ENCODE results near the gene NEURL4. TPM values are rescaled to one million over a fixed set of nuclear protein-coding genes. Genes with fewer than 3 reads are reported as not detected.

Gene NEURL4
- total RNA-seq, result 18.9 and 25.1 TPM in 2 replicates

DNA sequence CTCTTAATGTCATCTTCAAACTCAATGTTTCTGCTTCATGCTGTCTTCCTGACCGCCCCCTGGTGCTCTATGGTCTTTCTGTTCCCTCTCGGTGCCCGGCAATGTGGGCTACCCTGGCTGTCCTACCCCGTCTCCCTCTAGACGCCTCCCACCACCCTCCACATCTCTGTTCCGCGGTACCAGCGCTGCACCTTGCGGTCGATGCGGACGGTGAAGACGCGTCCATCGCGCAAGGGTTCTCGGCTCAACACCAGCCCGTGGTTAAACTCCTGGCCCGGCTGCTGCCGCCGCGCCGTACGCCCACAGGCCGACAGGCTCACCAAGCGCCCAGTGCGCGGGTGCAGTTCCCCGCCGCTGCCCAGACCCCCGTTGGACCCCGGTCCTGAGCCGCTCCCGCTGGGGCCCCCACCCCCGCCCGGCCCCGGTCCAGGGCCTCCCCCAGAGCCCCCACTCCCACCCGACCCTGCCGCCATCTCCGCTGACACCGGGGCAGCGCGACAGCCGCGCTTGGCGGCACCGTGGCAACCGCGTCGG lies at the start of gene NEURL4:
Gene NEURL4, minus strand, starts transcription at position 496 of the 534 bp plus-strand sequence. Its CDS starts 23 bp downstream, at position 473.

DNA sequence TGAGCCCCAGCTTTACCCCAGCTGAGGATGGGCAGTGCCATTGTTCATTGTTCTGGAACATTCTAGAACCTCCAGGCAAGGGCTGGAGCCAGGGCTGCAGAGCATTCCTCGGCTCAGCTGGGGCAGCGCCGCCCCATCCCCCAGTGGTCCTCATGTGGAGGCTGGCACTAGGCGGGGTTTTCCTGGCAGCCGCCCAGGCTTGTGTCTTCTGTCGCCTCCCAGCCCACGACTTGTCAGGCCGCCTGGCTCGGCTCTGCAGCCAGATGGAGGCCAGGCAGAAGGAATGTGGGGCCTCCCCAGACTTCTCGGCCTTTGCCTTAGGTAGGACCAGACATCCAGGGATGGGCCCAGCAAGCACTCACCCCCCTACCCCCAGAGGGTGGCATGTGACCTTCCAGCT lies 25.9 kb upstream of the NEURL4 start, which contains the start of gene TMEM95:
Gene TMEM95, plus strand, starts transcription at position 104 of the 400 bp plus-strand sequence. Its CDS starts 49 bp downstream, at position 153.

DNA sequence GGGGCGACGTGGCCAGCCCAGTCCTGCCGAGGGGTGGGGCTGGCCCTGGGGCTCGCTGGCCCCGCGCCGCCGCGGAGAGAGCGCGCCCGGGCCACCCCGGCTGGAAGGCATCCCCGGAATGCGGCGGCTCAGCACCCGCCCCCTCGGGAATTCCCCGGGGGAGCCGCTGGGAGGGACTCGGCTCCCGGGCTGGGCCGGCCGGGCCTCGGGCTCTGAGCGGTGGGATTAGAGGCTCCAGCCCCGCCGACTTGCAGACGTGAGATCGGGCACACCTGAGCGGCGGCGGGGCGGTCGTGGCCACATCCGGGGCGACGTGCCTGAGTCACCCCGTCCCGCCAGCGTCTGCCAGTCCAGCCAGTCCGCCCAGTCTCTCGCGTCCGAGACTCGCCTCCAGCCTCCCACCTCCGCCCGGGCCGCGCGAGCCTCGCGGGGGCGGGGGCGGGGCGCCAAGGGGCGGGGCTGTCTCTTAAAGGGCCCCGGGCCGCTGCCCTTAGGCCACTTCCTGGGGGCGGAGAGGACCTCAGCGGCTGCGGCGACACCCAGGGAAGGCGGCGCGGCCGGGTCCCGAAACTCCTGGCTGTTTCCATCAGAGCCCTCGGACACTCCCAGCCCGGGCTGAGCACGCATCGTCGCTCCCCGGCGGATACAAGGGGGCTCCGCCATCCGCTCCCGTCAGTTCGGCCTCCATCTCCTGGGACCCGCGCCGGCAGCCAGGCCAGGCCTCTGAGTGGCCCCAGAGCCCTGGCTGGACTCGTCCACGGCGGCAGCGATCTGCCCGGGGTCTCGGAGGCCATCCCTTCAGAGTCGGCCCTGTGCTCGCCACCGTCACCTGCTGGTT lies 22.7 kb upstream of the NEURL4 start, which contains the start of gene KCTD11:
Gene KCTD11, plus strand, starts transcription at position 498 of the 838 bp plus-strand sequence.

GRCh38 chr17:7336240-7337175 lies 7.4 kb upstream of the NEURL4 start, which contains the start of gene ACAP1:
Gene ACAP1, plus strand, starts transcription at chr17:7336529. Its CDS starts 206 bp downstream, at chr17:7336735.

DNA sequence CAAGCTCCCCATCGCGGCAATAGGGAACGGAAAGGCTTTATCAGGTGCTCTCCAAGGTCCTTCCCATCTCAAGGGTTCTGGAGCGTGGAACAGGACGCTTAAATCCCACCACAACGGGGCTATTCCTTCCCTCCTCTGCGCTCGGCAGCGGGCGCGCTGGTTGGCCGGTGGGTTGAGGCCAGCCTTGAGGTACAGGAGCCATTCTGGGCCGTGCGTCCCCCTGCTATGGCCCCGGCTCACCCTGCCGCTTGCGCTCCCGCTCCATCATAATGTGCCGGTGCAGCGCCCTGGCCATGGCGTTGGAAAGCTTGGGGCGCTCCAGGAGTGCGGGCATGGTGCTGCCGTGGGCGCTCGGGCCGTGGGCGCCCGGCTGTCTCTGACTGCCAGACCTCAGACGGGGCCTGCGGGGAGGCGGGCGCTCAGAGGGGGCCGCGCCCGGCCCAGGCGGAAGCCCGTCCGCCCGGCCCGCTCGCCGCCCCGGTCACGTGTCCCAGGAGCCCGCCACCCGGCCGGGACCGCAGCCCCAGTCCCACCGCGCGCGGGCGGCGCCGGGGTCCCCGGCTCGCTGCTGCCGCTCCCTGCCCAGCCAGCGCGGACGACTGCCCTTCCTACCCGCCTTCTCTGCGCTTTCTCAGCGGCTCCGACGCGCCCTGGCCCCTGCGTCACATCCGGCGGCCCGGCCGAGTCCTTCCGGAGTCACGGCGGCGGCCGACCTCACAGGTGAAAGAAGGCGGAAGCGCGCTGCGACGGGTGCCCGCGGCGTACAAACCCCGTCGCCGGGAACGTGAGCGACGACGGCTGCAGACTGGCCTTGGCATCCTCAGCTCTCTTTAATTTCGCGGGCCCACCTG lies 14.2 kb downstream of the NEURL4 start, which contains the start of gene GPS2:
Gene GPS2, minus strand, starts transcription at position 642 of the 851 bp plus-strand sequence. Its CDS starts 308 bp downstream, at position 334.

DNA sequence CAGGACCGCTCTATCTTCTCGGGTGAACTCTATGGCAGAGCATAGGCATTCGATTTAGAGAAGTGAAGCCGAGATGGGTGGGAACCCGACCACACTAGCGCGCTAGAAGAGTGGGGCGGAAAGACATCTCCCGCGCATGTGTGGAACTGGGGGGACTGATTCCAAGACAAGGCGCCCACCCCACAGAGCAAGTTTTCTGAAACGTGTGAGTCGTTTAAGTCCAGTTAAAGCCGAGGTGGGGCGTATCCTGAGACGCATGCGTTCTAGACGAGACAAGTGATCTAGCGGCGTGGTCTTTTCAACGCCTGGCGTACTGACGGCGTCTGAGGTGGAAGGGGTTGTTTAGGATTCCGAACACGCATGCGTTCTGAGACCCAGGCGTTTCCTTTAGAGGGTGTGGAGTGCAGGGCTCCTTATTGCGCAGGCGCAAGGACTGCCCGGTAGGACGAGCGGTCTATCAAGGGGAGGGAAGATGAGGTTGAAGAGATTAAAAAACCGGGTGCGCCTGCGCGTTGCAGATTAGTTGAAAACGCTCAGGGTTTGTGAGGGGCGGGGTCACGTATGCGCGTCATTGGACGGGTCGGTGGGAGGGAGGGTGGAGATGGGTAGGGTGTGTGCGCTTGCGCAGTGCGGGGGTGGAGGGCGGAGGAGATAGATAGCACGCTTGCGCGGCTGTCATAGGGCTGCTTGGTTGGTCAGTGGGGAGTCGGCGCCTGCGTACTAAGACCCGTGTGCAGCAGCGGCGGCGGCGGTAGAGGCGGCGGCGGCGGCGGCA lies 22.0 kb downstream of the NEURL4 start, which contains the start of gene EIF5A:
Gene EIF5A, plus strand, starts transcription at position 718 of the 775 bp plus-strand sequence. CDS start 2,008 bp downstream, outside the sequence.

DNA sequence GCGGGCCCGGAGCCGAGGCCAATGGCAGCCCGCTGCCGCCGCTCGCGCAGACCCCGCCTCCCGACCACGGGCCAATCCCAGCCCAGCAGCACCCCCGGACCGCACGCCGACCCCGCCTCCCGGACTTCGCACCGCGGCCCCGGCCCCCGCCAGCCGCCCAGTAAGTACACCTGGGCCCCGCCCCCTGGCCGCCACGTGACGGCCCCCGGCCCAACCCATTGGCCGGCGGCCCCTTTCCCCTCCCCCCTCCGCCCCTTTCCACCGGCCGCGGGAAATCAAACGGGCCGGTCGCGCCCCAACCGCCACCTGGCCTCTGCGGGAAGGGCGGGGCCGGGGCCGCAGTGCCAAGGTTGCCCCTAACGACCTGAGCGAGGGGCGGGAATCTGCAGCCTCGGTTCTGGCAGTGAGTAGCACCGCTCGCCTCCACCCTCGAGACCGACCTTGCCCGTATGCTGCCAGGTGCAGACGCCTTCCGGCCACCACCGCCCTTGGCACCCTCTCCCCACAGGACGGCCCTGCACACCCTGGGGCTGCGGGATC lies 34.5 kb downstream of the NEURL4 start, which contains the start of gene YBX2:
Gene YBX2, minus strand, starts transcription at position 26 of the 540 bp plus-strand sequence. CDS start 139 bp downstream, outside the sequence.

GRCh38 chr17:7281074-7281952 lies 47.8 kb downstream of the NEURL4 start, which contains the start of gene SLC2A4:
Gene SLC2A4, plus strand, starts transcription at chr17:7281718. Its CDS starts 217 bp downstream, at chr17:7281935.

Small RNA genes within 50 kb of the gene (small RNA-seq; reads per million reads assigned to genes)
- gene AC026954.2, result not detected
- not detected for gene RF00019

Other genes with a start within 250 kb of the NEURL4 start
- gene CLEC10A, start 249.1 kb downstream of the NEURL4 start, total RNA-seq, result not detected in 2 replicates
- gene ASGR2, start 214.5 kb downstream of the NEURL4 start, total RNA-seq, result not detected in 2 replicates
- 0.79 TPM in 1 of 2 replicates, not detected in the other for gene ASGR1, start 150.0 kb downstream of the NEURL4 start, total RNA-seq
- gene DLG4, start 109.5 kb downstream of the NEURL4 start, total RNA-seq, result 2.5 and 11.8 TPM in 2 replicates
- gene ACADVL, start 109.4 kb downstream of the NEURL4 start, total RNA-seq, result 304 and 499 TPM in 2 replicates
- gene DVL2, start 94.8 kb downstream of the NEURL4 start, total RNA-seq, result 82.5 and 91.1 TPM in 2 replicates
- gene PHF23, start 89.9 kb downstream of the NEURL4 start, total RNA-seq, result 43.6 and 47.1 TPM in 2 replicates
- 155 and 349 TPM in 2 replicates for gene GABARAP, start 86.9 kb downstream of the NEURL4 start, total RNA-seq
- gene CTDNEP1, start 77.6 kb downstream of the NEURL4 start, total RNA-seq, result 28.7 and 34.3 TPM in 2 replicates
- 31.0 and 42.6 TPM in 2 replicates for gene ELP5, start 77.1 kb downstream of the NEURL4 start, total RNA-seq
- 3.9 and 15.2 TPM in 2 replicates for gene CLDN7, start 66.9 kb downstream of the NEURL4 start, total RNA-seq
- gene SLC2A4, start 47.6 kb downstream of the NEURL4 start, total RNA-seq, result not detected in 2 replicates
- under 0.01 and 0.11 TPM in 2 replicates for gene YBX2, start 34.7 kb downstream of the NEURL4 start, total RNA-seq
- gene EIF5A, start 21.7 kb downstream of the NEURL4 start, total RNA-seq, result 237 and 847 TPM in 2 replicates
- 43.2 and 91.3 TPM in 2 replicates for gene GPS2, start 14.0 kb downstream of the NEURL4 start, total RNA-seq
- under 0.01 and 0.33 TPM in 2 replicates for gene ACAP1, start 7.2 kb upstream of the NEURL4 start, total RNA-seq
- gene KCTD11, start 22.8 kb upstream of the NEURL4 start, total RNA-seq, result 9.4 and 12.6 TPM in 2 replicates
- not detected in 2 replicates for gene TMEM95, start 25.8 kb upstream of the NEURL4 start, total RNA-seq
- 14.1 and 27.5 TPM in 2 replicates for gene TNK1, start 51.8 kb upstream of the NEURL4 start, total RNA-seq
- gene PLSCR3, start 65.2 kb upstream of the NEURL4 start, total RNA-seq, result 51.8 and 64.1 TPM in 2 replicates
- 83.7 and 304 TPM in 2 replicates for gene TMEM256, start 74.8 kb upstream of the NEURL4 start, total RNA-seq
- 4.9 and 9.8 TPM in 2 replicates for gene NLGN2, start 78.5 kb upstream of the NEURL4 start, total RNA-seq
- not detected in 2 replicates for gene SPEM1, start 91.0 kb upstream of the NEURL4 start, total RNA-seq
- not detected in 2 replicates for gene SPEM2, start 96.3 kb upstream of the NEURL4 start, total RNA-seq
- not detected in 2 replicates for gene SPEM3, start 99.5 kb upstream of the NEURL4 start, total RNA-seq
- gene TMEM102, start 106.1 kb upstream of the NEURL4 start, total RNA-seq, result 8.6 and 16.8 TPM in 2 replicates
- gene FGF11, start 110.2 kb upstream of the NEURL4 start, total RNA-seq, result 2.1 and 3.9 TPM in 2 replicates
- gene CHRNB1, start 115.7 kb upstream of the NEURL4 start, total RNA-seq, result 5.7 and 13.0 TPM in 2 replicates
- 33.9 and 36.1 TPM in 2 replicates for gene ZBTB4, start 150.3 kb upstream of the NEURL4 start, total RNA-seq
- gene SLC35G6, start 152.1 kb upstream of the NEURL4 start, total RNA-seq, result not detected in 2 replicates
- 106 and 112 TPM in 2 replicates for gene POLR2A, start 155.0 kb upstream of the NEURL4 start, total RNA-seq
- 3.4 and 3.5 TPM in 2 replicates for gene TNFSF12, start 219.7 kb upstream of the NEURL4 start, total RNA-seq
- gene TNFSF13, start 229.4 kb upstream of the NEURL4 start, total RNA-seq, result 1.4 and 1.6 TPM in 2 replicates
- 40.0 and 67.6 TPM in 2 replicates for gene SENP3, start 232.6 kb upstream of the NEURL4 start, total RNA-seq

Measured in placental epithelial cell (primary cell).